ENCODE measurements around the gene AFG1L.
"Not testable (repeated sequence)": the region's sequence is repeated elsewhere in the genome, so short reads cannot be mapped to it uniquely, and the experiment has no call there.

AFG1L gene

DNA sequence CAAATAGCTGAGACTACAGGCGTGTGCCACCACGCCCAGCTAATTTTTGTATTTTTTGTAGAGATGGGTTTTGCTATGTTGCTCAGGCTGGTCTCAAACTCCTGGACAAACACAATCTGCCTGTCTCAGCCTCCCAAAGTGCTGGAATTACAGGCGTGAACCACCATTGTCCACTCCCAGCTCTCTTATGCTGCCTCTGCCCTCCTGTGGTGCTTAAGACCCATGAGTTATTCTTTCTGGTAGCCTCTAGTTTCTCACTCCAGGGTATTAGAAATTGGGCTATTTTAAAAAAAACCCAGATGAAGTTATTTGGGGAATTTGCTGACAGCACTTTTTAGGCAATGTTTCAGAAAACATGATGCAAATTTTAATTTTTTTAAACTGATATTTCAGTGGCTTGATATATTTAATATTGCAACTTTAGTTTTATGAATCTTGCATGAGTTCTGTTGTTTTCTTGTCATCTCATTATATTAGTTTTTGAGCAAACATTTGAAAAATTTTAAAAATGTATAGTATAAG, 151.8 kb downstream of the AFG1L start:
- Histone ChIP-seq H3K9ac (ENCODE audit: low read length) (no peak overlapping the region), H3K4me2 (ENCODE audit: low read length) (no peak overlapping the region), H3K27me3 (ENCODE audit: insufficient read depth, low read length) (no peaks in the 10 kb centered on the region), H3K36me3 (ENCODE audit: insufficient read depth, low read length) (no peaks in the 10 kb centered on the region), H3K79me2 (ENCODE audit: insufficient read depth, low read length) (no peaks in the 10 kb centered on the region), H3K9me2 (ENCODE audit: low read depth, low read length) (no peaks in the 10 kb centered on the region), H4K20me1 (ENCODE audit: insufficient read depth, low read length) (no peaks in the 10 kb centered on the region), H3K9me3 (ENCODE audit: low read length) (no peaks in the 10 kb centered on the region), H3K4me1 (ENCODE audit: insufficient read depth, low read length, severe bottlenecking) (no peaks in the 10 kb centered on the region), H3K27ac (ENCODE audit: low read depth, low read length, poor library complexity, severe bottlenecking) (no peak overlapping the region), H3K4me3 (ENCODE audit: low read depth, low read length, poor library complexity, severe bottlenecking) (no peak overlapping the region), H2AFZ (ENCODE audit: low read length) (no peak overlapping the region), H3F3A (ENCODE audit: insufficient read depth, low read length) (no peaks in the 10 kb centered on the region)
- TF ChIP-seq EZH2 (IDR thresholded peaks at IDR 0.05; ENCODE audit: borderline replicate concordance, low read length): no peak
- TF ChIP-seq, protein P1, sequence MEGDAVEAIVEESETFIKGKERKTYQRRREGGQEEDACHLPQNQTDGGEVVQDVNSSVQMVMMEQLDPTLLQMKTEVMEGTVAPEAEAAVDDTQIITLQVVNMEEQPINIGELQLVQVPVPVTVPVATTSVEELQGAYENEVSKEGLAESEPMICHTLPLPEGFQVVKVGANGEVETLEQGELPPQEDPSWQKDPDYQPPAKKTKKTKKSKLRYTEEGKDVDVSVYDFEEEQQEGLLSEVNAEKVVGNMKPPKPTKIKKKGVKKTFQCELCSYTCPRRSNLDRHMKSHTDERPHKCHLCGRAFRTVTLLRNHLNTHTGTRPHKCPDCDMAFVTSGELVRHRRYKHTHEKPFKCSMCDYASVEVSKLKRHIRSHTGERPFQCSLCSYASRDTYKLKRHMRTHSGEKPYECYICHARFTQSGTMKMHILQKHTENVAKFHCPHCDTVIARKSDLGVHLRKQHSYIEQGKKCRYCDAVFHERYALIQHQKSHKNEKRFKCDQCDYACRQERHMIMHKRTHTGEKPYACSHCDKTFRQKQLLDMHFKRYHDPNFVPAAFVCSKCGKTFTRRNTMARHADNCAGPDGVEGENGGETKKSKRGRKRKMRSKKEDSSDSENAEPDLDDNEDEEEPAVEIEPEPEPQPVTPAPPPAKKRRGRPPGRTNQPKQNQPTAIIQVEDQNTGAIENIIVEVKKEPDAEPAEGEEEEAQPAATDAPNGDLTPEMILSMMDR (IDR thresholded peaks at IDR 0.05; ENCODE audit: low read length): no peak

DNA sequence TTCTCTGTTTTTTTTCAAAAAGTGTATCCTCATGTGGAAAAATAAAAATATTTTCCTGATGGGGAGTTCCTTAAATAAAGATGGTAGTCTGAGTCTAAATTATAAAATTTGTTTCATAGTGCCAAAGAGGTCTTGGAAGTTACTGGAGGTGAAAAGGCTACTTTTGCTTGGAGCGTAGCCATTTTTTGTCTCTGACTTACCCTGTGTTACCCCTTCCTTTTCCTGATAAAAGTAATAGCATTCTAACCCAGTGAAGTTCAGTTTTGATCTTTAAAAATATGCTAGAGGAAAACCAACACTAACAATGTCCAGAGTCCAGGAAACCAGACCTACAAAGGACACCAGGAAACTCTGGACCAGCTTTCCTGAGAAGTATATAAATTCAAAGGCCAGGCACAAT, 153.6 kb downstream of the AFG1L start:
- Histone ChIP-seq H3K79me2 (ENCODE audit: insufficient read depth, low read length) (no peaks in the 10 kb centered on the region), H3K9me2 (ENCODE audit: low read depth, low read length) (no peaks in the 10 kb centered on the region), H2AFZ (ENCODE audit: low read length) (no peak overlapping the region), H3K9ac (ENCODE audit: low read length) (no peak overlapping the region), H3K27ac (ENCODE audit: low read depth, low read length, poor library complexity, severe bottlenecking) (no peak overlapping the region), H4K20me1 (ENCODE audit: insufficient read depth, low read length) (no peaks in the 10 kb centered on the region), H3K9me3 (ENCODE audit: low read length) (no peaks in the 10 kb centered on the region), H3F3A (ENCODE audit: insufficient read depth, low read length) (no peaks in the 10 kb centered on the region), H3K36me3 (ENCODE audit: insufficient read depth, low read length) (no peaks in the 10 kb centered on the region), H3K4me3 (ENCODE audit: low read depth, low read length, poor library complexity, severe bottlenecking) (no peak overlapping the region), H3K27me3 (ENCODE audit: insufficient read depth, low read length) (no peaks in the 10 kb centered on the region), H3K4me1 (ENCODE audit: insufficient read depth, low read length, severe bottlenecking) (peaks cover 1% of the 10 kb centered on the region), H3K4me2 (ENCODE audit: low read length) (no peak overlapping the region)
- TF ChIP-seq EZH2 (IDR thresholded peaks at IDR 0.05; ENCODE audit: borderline replicate concordance, low read length): no peak
- TF ChIP-seq, protein P1 (IDR thresholded peaks at IDR 0.05; ENCODE audit: low read length): no peak

DNA sequence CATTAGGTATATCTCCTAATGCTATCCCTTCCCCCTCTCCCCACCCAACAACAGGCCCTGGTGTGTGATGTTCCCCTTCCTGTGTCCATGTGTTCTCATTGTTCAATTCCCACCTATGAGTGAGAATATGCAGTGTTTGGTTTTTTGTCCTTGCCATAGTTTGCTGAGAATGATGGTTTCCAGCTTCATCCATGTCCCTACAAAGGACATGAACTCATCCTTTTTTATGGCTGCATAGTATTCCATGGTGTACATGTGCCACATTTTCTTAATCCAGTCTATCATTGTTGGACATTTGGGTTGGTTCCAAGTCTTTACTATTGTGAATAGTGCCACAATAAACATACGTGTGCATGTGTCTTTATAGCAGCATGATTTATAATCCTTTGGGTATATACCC, 154.9 kb downstream of the AFG1L start:
- H3K4me3 ChIP-seq (ENCODE audit: low read depth, low read length, poor library complexity, severe bottlenecking); H3K27ac ChIP-seq (ENCODE audit: low read depth, low read length, poor library complexity, severe bottlenecking); H3K79me2 ChIP-seq (ENCODE audit: insufficient read depth, low read length); H3F3A ChIP-seq (ENCODE audit: insufficient read depth, low read length); H3K4me1 ChIP-seq (ENCODE audit: insufficient read depth, low read length, severe bottlenecking); H3K9me3 ChIP-seq (ENCODE audit: low read length); H3K4me2 ChIP-seq (ENCODE audit: low read length); H4K20me1 ChIP-seq (ENCODE audit: insufficient read depth, low read length); H3K36me3 ChIP-seq (ENCODE audit: insufficient read depth, low read length); H3K9ac ChIP-seq (ENCODE audit: low read length); H3K27me3 ChIP-seq (ENCODE audit: insufficient read depth, low read length); H3K9me2 ChIP-seq (ENCODE audit: low read depth, low read length); H2AFZ ChIP-seq (ENCODE audit: low read length): not testable (repeated sequence)

DNA sequence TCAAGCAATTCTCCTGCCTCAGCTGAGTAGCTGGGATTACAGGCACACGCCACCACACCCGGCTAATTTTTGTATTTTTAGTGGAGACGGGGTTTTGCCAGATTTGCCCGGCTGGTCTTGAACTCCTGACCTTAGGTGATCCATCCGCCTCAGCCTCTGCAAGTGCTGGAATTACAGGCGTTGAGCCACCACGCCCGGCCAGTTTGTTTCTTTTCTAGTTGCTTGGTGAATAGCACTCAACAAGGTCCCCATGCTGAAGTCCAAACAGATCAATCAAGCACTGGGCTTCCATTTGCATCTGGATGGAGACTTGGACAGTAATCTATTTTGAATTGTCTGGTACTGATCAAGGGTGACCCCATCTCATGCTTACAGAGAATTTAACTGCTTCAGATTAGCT, 157.0 kb downstream of the AFG1L start:
- no peaks in the 10 kb centered on the region for H3K79me2 ChIP-seq (ENCODE audit: insufficient read depth, low read length)
- no peak overlapping the region for H3K4me2 ChIP-seq (ENCODE audit: low read length)
- no peak overlapping the region for H3K4me3 ChIP-seq (ENCODE audit: low read depth, low read length, poor library complexity, severe bottlenecking)
- H3K27me3 ChIP-seq (ENCODE audit: insufficient read depth, low read length): no peaks in the 10 kb centered on the region
- no peaks in the 10 kb centered on the region for H3K9me2 ChIP-seq (ENCODE audit: low read depth, low read length)
- no peak overlapping the region for H3K27ac ChIP-seq (ENCODE audit: low read depth, low read length, poor library complexity, severe bottlenecking)
- no peaks in the 10 kb centered on the region for H3K9me3 ChIP-seq (ENCODE audit: low read length)
- peaks cover 8% of the 10 kb centered on the region for H3K4me1 ChIP-seq (ENCODE audit: insufficient read depth, low read length, severe bottlenecking)
- TF ChIP-seq, protein P1 (IDR thresholded peaks at IDR 0.05; ENCODE audit: low read length): no peak
- TF ChIP-seq EZH2 (IDR thresholded peaks at IDR 0.05; ENCODE audit: borderline replicate concordance, low read length): no peak
- H4K20me1 ChIP-seq (ENCODE audit: insufficient read depth, low read length): no peaks in the 10 kb centered on the region
- H2AFZ ChIP-seq (ENCODE audit: low read length): no peak overlapping the region
- H3F3A ChIP-seq (ENCODE audit: insufficient read depth, low read length): no peaks in the 10 kb centered on the region
- H3K9ac ChIP-seq (ENCODE audit: low read length): no peak overlapping the region
- no peaks in the 10 kb centered on the region for H3K36me3 ChIP-seq (ENCODE audit: insufficient read depth, low read length)

Measured in OCI-LY1 (cell line).